Measurements from ENCODE around the gene KCNN2. TPM values are rescaled to one million over a fixed set of nuclear protein-coding genes. Genes with fewer than 3 reads are reported as not detected.

KCNN2 gene
- total and polyA plus RNA-seq, 2 of the 8 experiments (the other 6 are each of a cell fraction or from before 2014, with no cell fraction given): 13.1 to 18.6 TPM

- H3K79me1 ChIP-seq (ENCODE audit: low read depth, low read length): no peaks in the 10 kb centered on the region
- no peak overlapping the region for H3K18ac ChIP-seq (ENCODE audit: extremely low read depth, low read length)
- no peak overlapping the region for H3K9ac ChIP-seq (replicated peaks in 1 of 4; ENCODE audit: extremely low read depth in 1 of 4, low read depth in 3 of 4, low read length in 3 of 4)
- POLR2A ChIA-PET (ENCODE audit: partially characterized antibody): no interaction called here
- no peak overlapping the region for H2AK5ac ChIP-seq (ENCODE audit: low read depth, low read length)
- H4K5ac ChIP-seq (ENCODE audit: insufficient read length, low read depth, low read length): no peak overlapping the region
- H2BK15ac ChIP-seq (ENCODE audit: low read length): no peak overlapping the region
- H3K9me3 ChIP-seq (ENCODE audit: insufficient read depth in 2 of 2, low read depth in 1 of 2, low read length in 1 of 2): no peaks in the 10 kb centered on the region
- no peak overlapping the region for H3K4me2 ChIP-seq (ENCODE audit: insufficient read depth in 1 of 2, low read depth in 2 of 2, low read length in 2 of 2)
- H3K4me3 ChIP-seq (ENCODE audit: extremely low read depth in 1 of 4, insufficient read depth in 2 of 4, low read depth in 3 of 4, low read length in 4 of 4): no peak overlapping the region
- H3K4ac ChIP-seq (replicated peaks; ENCODE audit: insufficient read length, low read depth, low read length): no peak overlapping the region
- H3K14ac ChIP-seq (ENCODE audit: insufficient read length): no peak overlapping the region
- no peak overlapping the region for H2BK120ac ChIP-seq (replicated peaks; ENCODE audit: low read depth, low read length)
- H3K27me3 ChIP-seq (replicated peaks in 1 of 4; ENCODE audit: control insufficient read depth in 3 of 4, extremely low read depth in 1 of 4, insufficient read depth in 3 of 4, low read length in 3 of 4): no peaks in the 10 kb centered on the region
- no peak overlapping the region for H2BK20ac ChIP-seq (ENCODE audit: low read length)
- peaks cover 1 to 10% (median 6%) of the 10 kb centered on the region in 4 experiments; a peak in 5 of 7 replicates for H3K4me1 ChIP-seq (replicated peaks in 1 of 4; ENCODE audit: control insufficient read depth in 3 of 4, insufficient read depth in 4 of 4, low read length in 3 of 4)
- no peak overlapping the region for H3K23ac ChIP-seq (ENCODE audit: insufficient read length)
- no peak for FAIRE-seq
- no peaks in the 10 kb centered on the region for H4K20me1 ChIP-seq (replicated peaks in 1 of 2; ENCODE audit: control insufficient read depth in 1 of 2, insufficient read depth in 2 of 2, low read length in 2 of 2)
- no peak overlapping the region for H4K91ac ChIP-seq (replicated peaks; ENCODE audit: insufficient read length, low read length)
- no peak overlapping the region for H2AFZ ChIP-seq (ENCODE audit: low read length)
- H4K8ac ChIP-seq (ENCODE audit: extremely low read depth, insufficient read depth, low read length): no peak overlapping the region
- H3K27ac ChIP-seq (ENCODE audit: low read depth, low read length): no peak overlapping the region
- no peak overlapping the region for H2BK5ac ChIP-seq (ENCODE audit: low read depth, low read length)
- CTCF ChIA-PET (ENCODE audit: partially characterized antibody): interaction anchor here (0.6 kb wide), 1 partner anchor 690 kb away, joined by 3 read pairs; no protein-coding TSS in a partner anchor
- H2BK12ac ChIP-seq (ENCODE audit: low read depth, low read length): no peak overlapping the region
- no peak for DNase-seq (ENCODE audit: low read depth in 1 of 2, low spot score in 2 of 2)
- no peaks in the 10 kb centered on the region for H3K23me2 ChIP-seq (ENCODE audit: low read depth, low read length)
- H3K79me2 ChIP-seq (ENCODE audit: control insufficient read depth in 1 of 2, insufficient read depth in 2 of 2, low read length in 2 of 2): no peaks in the 10 kb centered on the region
- 89% methylated on average over 2 of the region's 2 CpGs; no CpG with 5 or more reads in 1 of the 2 experiments for WGBS, 2 experiments (ENCODE audit: extremely low coverage in 1 of 2, insufficient coverage in 1 of 2, insufficient read length in 1 of 2, insufficient replicate concordance in 2 of 2, low coverage in 1 of 2, low lambda C conversion rate in 2 of 2, missing lambda C conversion rate in 1 of 2)
- no peaks in the 10 kb centered on the region for H3K36me3 ChIP-seq (ENCODE audit: control insufficient read depth in 2 of 4, insufficient read depth in 4 of 4, low read length in 3 of 4)
- H3K56ac ChIP-seq (replicated peaks; ENCODE audit: insufficient read length, low read depth, low read length): no peak overlapping the region
- TF ChIP-seq SIRT6 (IDR thresholded peaks at IDR 0.05; ENCODE audit: low read length) (no peak), KDM4A (IDR thresholded peaks at IDR 0.05; ENCODE audit: low read depth, low read length, severe bottlenecking) (no peak), EGR1 (IDR thresholded peaks at IDR 0.05; ENCODE audit: borderline replicate concordance, low read depth, low read length) (no peak), RAD21 (IDR thresholded peaks at IDR 0.05 in 1 of 2, conservative IDR thresholded peaks at IDR 0.05 in 1 of 2; ENCODE audit: low read depth in 2 of 2, low read length in 2 of 2) (no peak), BACH1 (IDR thresholded peaks at IDR 0.05; ENCODE audit: low read length) (no peak), JUN (IDR thresholded peaks at IDR 0.05; ENCODE audit: low read depth, low read length) (no peak), SP4 (IDR thresholded peaks at IDR 0.05; ENCODE audit: low read length) (no peak), HDAC2 (IDR thresholded peaks at IDR 0.05; ENCODE audit: borderline replicate concordance in 1 of 2, low read depth in 2 of 2, low read length in 2 of 2) (no peak), EZH2 (IDR thresholded peaks at IDR 0.05; ENCODE audit: low read depth, low read length, severe bottlenecking) (no peak), RNF2 (IDR thresholded peaks at IDR 0.05; ENCODE audit: borderline replicate concordance, low read depth, low read length, missing control alignments, poor library complexity, severe bottlenecking) (no peak), POLR2A (IDR thresholded peaks at IDR 0.05; ENCODE audit: control extremely low read depth in 1 of 2, low read depth in 2 of 2, low read length in 2 of 2) (no peak), CREB1 (IDR thresholded peaks at IDR 0.05) (no peak)
These were observed 47.8 kb upstream of the KCNN2 start for GRCh38 chr5:114314061-114314460.
